ENCODE data around the gene TTLL10.

DNA sequence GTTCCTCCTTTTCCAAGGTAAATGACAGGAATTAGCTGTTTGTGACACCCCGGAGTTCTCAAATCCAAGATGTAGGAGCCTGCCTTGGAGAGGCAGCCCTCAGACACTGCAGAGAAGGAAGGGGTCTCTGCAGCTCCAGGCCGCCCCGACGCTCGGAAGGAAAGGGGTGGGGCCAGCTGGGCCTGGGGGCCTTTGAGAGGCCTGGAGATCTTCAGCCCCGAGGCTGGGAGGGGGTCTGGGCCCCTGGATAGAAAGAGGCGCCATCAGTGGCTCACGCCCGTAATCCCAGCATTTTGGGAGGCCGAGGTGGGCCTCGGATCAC, 33.9 kb downstream of the TTLL10 start:
- TF ChIP-seq, protein P1, sequence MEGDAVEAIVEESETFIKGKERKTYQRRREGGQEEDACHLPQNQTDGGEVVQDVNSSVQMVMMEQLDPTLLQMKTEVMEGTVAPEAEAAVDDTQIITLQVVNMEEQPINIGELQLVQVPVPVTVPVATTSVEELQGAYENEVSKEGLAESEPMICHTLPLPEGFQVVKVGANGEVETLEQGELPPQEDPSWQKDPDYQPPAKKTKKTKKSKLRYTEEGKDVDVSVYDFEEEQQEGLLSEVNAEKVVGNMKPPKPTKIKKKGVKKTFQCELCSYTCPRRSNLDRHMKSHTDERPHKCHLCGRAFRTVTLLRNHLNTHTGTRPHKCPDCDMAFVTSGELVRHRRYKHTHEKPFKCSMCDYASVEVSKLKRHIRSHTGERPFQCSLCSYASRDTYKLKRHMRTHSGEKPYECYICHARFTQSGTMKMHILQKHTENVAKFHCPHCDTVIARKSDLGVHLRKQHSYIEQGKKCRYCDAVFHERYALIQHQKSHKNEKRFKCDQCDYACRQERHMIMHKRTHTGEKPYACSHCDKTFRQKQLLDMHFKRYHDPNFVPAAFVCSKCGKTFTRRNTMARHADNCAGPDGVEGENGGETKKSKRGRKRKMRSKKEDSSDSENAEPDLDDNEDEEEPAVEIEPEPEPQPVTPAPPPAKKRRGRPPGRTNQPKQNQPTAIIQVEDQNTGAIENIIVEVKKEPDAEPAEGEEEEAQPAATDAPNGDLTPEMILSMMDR (optimal IDR thresholded peaks at IDR 0.05 in 1 of 3, IDR thresholded peaks at IDR 0.05 in 1 of 3, conservative IDR thresholded peaks at IDR 0.05 in 1 of 3; ENCODE audit: extremely low read depth in 1 of 3, insufficient read depth in 2 of 3, low read length in 3 of 3) = no peak
- TF ChIP-seq EZH2 (IDR thresholded peaks at IDR 0.05; ENCODE audit: low read length) = no peak

All from keratinocyte (primary cell).